Measurements from ENCODE around the gene HIGD1C. TPM values are rescaled to one million over a fixed set of nuclear protein-coding genes. Genes with fewer than 3 reads are reported as not detected.

Gene HIGD1C
- total and polyA plus RNA-seq, 2 of the 8 experiments (the other 6 are each of a cell fraction or from before 2014, with no cell fraction given): not detected

- no peak overlapping the region for H2BK15ac ChIP-seq (ENCODE audit: low read length)
- H3K4me3 ChIP-seq (ENCODE audit: extremely low read depth in 1 of 4, insufficient read depth in 2 of 4, low read depth in 3 of 4, low read length in 4 of 4): no peak overlapping the region
- no peak overlapping the region for H2BK5ac ChIP-seq (ENCODE audit: low read depth, low read length)
- no peak overlapping the region for H3K14ac ChIP-seq (ENCODE audit: insufficient read length)
- no peak overlapping the region for H3K9ac ChIP-seq (replicated peaks in 1 of 4; ENCODE audit: extremely low read depth in 1 of 4, low read depth in 3 of 4, low read length in 3 of 4)
- WGBS, 2 experiments (ENCODE audit: extremely low coverage in 1 of 2, insufficient coverage in 1 of 2, insufficient read length in 1 of 2, insufficient replicate concordance in 2 of 2, low coverage in 1 of 2, low lambda C conversion rate in 2 of 2, missing lambda C conversion rate in 1 of 2): 67% methylated on average over 4 of the region's 4 CpGs; no CpG with 5 or more reads in 1 of the 2 experiments
- no peaks in the 10 kb centered on the region for H3K79me1 ChIP-seq (ENCODE audit: low read depth, low read length)
- no peaks in the 10 kb centered on the region for H3K27me3 ChIP-seq (replicated peaks in 1 of 4; ENCODE audit: control insufficient read depth in 3 of 4, extremely low read depth in 1 of 4, insufficient read depth in 3 of 4, low read length in 3 of 4)
- CTCF ChIA-PET (ENCODE audit: partially characterized antibody): interaction anchor here (0.9 to 2.4 kb wide), 5 partner anchors 12 to 174 kb away, joined by 3 to 9 read pairs (median 5); partner anchors contain the start of gene SLC11A2
- H2BK20ac ChIP-seq (ENCODE audit: low read length): no peak overlapping the region
- POLR2A ChIA-PET (ENCODE audit: partially characterized antibody): interaction anchor here (0.9 kb wide), 1 partner anchor 15 kb away, joined by 3 read pairs; no protein-coding TSS in a partner anchor
- H3K4me2 ChIP-seq (ENCODE audit: insufficient read depth in 1 of 2, low read depth in 2 of 2, low read length in 2 of 2): no peak overlapping the region
- H3K56ac ChIP-seq (replicated peaks; ENCODE audit: insufficient read length, low read depth, low read length): no peak overlapping the region
- no peaks in the 10 kb centered on the region for H3K4me1 ChIP-seq (replicated peaks in 1 of 4; ENCODE audit: control insufficient read depth in 3 of 4, insufficient read depth in 4 of 4, low read length in 3 of 4)
- no peak overlapping the region for H3K23ac ChIP-seq (ENCODE audit: insufficient read length)
- H3K18ac ChIP-seq (ENCODE audit: extremely low read depth, low read length): no peak overlapping the region
- H2BK12ac ChIP-seq (ENCODE audit: low read depth, low read length): no peak overlapping the region
- H3K23me2 ChIP-seq (ENCODE audit: low read depth, low read length): no peaks in the 10 kb centered on the region
- H4K5ac ChIP-seq (ENCODE audit: insufficient read length, low read depth, low read length): no peak overlapping the region
- no peaks in the 10 kb centered on the region for H4K20me1 ChIP-seq (replicated peaks in 1 of 2; ENCODE audit: control insufficient read depth in 1 of 2, insufficient read depth in 2 of 2, low read length in 2 of 2)
- H4K91ac ChIP-seq (replicated peaks; ENCODE audit: insufficient read length, low read length): no peak overlapping the region
- H3K79me2 ChIP-seq (ENCODE audit: control insufficient read depth in 1 of 2, insufficient read depth in 2 of 2, low read length in 2 of 2): no peaks in the 10 kb centered on the region
- H2AFZ ChIP-seq (ENCODE audit: low read length): no peak overlapping the region
- H3K36me3 ChIP-seq (ENCODE audit: control insufficient read depth in 2 of 4, insufficient read depth in 4 of 4, low read length in 3 of 4): peaks cover 2 to 45% (median 20%) of the 10 kb centered on the region in 4 experiments
- H4K8ac ChIP-seq (ENCODE audit: extremely low read depth, insufficient read depth, low read length): no peak overlapping the region
- no peak overlapping the region for H2AK5ac ChIP-seq (ENCODE audit: low read depth, low read length)
- no peak overlapping the region for H3K4ac ChIP-seq (replicated peaks; ENCODE audit: insufficient read length, low read depth, low read length)
- H2BK120ac ChIP-seq (replicated peaks; ENCODE audit: low read depth, low read length): no peak overlapping the region
- no peaks in the 10 kb centered on the region for H3K9me3 ChIP-seq (ENCODE audit: insufficient read depth in 2 of 2, low read depth in 1 of 2, low read length in 1 of 2)
- H3K27ac ChIP-seq (ENCODE audit: low read depth, low read length): no peak overlapping the region
- DNase-seq (ENCODE audit: low read depth in 1 of 2, low spot score in 2 of 2) (no peak), FAIRE-seq (no peak)
- TF ChIP-seq RFX5 (IDR thresholded peaks at IDR 0.05; ENCODE audit: borderline replicate concordance, low read depth, low read length) (no peak), MAFK (IDR thresholded peaks at IDR 0.05; ENCODE audit: low read depth, low read length) (no peak), CBX5 (IDR thresholded peaks at IDR 0.05; ENCODE audit: low read depth, low read length) (no peak), SP2 (IDR thresholded peaks at IDR 0.05; ENCODE audit: low read length) (no peak), SIX5 (IDR thresholded peaks at IDR 0.05; ENCODE audit: low read depth, low read length) (no peak), ASH2L (IDR thresholded peaks at IDR 0.05; ENCODE audit: low read length) (no peak), EGR1 (IDR thresholded peaks at IDR 0.05; ENCODE audit: borderline replicate concordance, low read depth, low read length) (no peak), POU5F1 (IDR thresholded peaks at IDR 0.05; ENCODE audit: low read depth, low read length) (no peak), SUZ12 (IDR thresholded peaks at IDR 0.05; ENCODE audit: low read length) (no peak), MAX (IDR thresholded peaks at IDR 0.05) (no peak), PHF8 (conservative IDR thresholded peaks at IDR 0.05; ENCODE audit: low read depth, low read length) (no peak), ATF3 (IDR thresholded peaks at IDR 0.05; ENCODE audit: insufficient read depth, low read depth, low read length) (no peak), BCL11A (IDR thresholded peaks at IDR 0.05; ENCODE audit: low read depth in 2 of 2, low read length in 2 of 2) (no peak), CREB1 (IDR thresholded peaks at IDR 0.05) (no peak), JUN (IDR thresholded peaks at IDR 0.05; ENCODE audit: low read depth, low read length) (no peak)
These were observed 46.7 kb downstream of the HIGD1C start for GRCh38 chr12:50999093-50999492.

All from H1 (cell line).